GM12878 (cell line): Measurements from ENCODE around the gene TTL.

Source experiments
- EP300 ChIP-seq, 2 experiments: fragments of 150-350 bp in 1 of 2; IDR thresholded peaks; 2 replicates each; pipeline ENCODE4 v1.6.1; 2011 to 2012; ENCODE audit warnings: low read depth in 2 of 2, low read length in 2 of 2, borderline replicate concordance in 1 of 2, improper control_type of control experiment in 1 of 2, inconsistent platforms in 1 of 2; ENCODE audit not compliant: control insufficient read depth in 1 of 2
- TF ChIP-seq, protein P1 (sequence below): fragments of 450-650 bp; formaldehyde crosslinking; IDR thresholded peaks from 2 replicates; pipeline ENCODE4 v1.4.0; 2020; ENCODE audit warnings: mild to moderate bottlenecking, moderate library complexity
- TF ChIP-seq, protein P2 (sequence below), 3 experiments: IDR thresholded peaks in 2 of 3; conservative IDR thresholded peaks in 1 of 3; 2 replicates each; pipeline ENCODE4 v1.5.1; 2011; ENCODE audit warnings: low read depth in 3 of 3, low read length in 3 of 3, mild to moderate bottlenecking in 3 of 3, control low read depth in 2 of 3, moderate library complexity in 2 of 3, inconsistent platforms in 1 of 3, mixed read lengths in 1 of 3; ENCODE audit not compliant: control insufficient read depth in 2 of 3, insufficient read depth in 1 of 3; ENCODE audit errors: extremely low read depth in 1 of 3
- TF ChIP-seq, protein P3 (sequence below): fragments of 450-650 bp; IDR thresholded peaks from 2 replicates; pipeline ENCODE4 v1.6.1; 2016; ENCODE audit warnings: mild to moderate bottlenecking, moderate library complexity, borderline replicate concordance

DNA sequence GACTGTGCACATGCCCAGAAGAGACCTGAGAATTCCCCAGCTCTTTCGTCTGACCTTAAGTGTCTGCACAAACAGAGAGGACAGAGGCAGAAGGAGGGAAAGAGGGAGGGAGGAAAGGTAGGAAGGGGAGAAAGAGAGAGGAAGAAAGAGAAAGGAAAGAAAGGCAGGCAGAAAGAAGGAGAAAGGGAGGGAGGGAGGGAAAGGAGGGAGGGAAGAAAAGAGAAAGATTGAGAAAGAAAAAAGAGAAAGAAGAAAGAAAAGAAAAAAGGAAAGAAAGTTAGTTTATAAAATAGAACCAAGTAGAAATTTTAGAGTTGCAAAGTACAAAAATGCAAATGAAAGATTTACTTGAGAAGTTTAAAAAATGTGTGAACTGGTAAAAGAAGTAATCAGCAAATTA lies 52.9 kb downstream of the TTL start:
- no peak for TF ChIP-seq EP300 (IDR thresholded peaks at IDR 0.05; ENCODE audit: borderline replicate concordance in 1 of 2, control insufficient read depth in 1 of 2, low read depth in 2 of 2, low read length in 2 of 2)
- TF ChIP-seq, protein P1, sequence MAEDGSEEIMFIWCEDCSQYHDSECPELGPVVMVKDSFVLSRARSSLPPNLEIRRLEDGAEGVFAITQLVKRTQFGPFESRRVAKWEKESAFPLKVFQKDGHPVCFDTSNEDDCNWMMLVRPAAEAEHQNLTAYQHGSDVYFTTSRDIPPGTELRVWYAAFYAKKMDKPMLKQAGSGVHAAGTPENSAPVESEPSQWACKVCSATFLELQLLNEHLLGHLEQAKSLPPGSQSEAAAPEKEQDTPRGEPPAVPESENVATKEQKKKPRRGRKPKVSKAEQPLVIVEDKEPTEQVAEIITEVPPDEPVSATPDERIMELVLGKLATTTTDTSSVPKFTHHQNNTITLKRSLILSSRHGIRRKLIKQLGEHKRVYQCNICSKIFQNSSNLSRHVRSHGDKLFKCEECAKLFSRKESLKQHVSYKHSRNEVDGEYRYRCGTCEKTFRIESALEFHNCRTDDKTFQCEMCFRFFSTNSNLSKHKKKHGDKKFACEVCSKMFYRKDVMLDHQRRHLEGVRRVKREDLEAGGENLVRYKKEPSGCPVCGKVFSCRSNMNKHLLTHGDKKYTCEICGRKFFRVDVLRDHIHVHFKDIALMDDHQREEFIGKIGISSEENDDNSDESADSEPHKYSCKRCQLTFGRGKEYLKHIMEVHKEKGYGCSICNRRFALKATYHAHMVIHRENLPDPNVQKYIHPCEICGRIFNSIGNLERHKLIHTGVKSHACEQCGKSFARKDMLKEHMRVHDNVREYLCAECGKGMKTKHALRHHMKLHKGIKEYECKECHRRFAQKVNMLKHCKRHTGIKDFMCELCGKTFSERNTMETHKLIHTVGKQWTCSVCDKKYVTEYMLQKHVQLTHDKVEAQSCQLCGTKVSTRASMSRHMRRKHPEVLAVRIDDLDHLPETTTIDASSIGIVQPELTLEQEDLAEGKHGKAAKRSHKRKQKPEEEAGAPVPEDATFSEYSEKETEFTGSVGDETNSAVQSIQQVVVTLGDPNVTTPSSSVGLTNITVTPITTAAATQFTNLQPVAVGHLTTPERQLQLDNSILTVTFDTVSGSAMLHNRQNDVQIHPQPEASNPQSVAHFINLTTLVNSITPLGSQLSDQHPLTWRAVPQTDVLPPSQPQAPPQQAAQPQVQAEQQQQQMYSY (CRISPR knock-in tag): no peak
- TF ChIP-seq, protein P2, sequence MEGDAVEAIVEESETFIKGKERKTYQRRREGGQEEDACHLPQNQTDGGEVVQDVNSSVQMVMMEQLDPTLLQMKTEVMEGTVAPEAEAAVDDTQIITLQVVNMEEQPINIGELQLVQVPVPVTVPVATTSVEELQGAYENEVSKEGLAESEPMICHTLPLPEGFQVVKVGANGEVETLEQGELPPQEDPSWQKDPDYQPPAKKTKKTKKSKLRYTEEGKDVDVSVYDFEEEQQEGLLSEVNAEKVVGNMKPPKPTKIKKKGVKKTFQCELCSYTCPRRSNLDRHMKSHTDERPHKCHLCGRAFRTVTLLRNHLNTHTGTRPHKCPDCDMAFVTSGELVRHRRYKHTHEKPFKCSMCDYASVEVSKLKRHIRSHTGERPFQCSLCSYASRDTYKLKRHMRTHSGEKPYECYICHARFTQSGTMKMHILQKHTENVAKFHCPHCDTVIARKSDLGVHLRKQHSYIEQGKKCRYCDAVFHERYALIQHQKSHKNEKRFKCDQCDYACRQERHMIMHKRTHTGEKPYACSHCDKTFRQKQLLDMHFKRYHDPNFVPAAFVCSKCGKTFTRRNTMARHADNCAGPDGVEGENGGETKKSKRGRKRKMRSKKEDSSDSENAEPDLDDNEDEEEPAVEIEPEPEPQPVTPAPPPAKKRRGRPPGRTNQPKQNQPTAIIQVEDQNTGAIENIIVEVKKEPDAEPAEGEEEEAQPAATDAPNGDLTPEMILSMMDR (IDR thresholded peaks at IDR 0.05 in 2 of 3, conservative IDR thresholded peaks at IDR 0.05 in 1 of 3; ENCODE audit: control insufficient read depth in 2 of 3, extremely low read depth in 1 of 3, insufficient read depth in 1 of 3, low read depth in 3 of 3, low read length in 3 of 3): no peak
- TF ChIP-seq, protein P3, sequence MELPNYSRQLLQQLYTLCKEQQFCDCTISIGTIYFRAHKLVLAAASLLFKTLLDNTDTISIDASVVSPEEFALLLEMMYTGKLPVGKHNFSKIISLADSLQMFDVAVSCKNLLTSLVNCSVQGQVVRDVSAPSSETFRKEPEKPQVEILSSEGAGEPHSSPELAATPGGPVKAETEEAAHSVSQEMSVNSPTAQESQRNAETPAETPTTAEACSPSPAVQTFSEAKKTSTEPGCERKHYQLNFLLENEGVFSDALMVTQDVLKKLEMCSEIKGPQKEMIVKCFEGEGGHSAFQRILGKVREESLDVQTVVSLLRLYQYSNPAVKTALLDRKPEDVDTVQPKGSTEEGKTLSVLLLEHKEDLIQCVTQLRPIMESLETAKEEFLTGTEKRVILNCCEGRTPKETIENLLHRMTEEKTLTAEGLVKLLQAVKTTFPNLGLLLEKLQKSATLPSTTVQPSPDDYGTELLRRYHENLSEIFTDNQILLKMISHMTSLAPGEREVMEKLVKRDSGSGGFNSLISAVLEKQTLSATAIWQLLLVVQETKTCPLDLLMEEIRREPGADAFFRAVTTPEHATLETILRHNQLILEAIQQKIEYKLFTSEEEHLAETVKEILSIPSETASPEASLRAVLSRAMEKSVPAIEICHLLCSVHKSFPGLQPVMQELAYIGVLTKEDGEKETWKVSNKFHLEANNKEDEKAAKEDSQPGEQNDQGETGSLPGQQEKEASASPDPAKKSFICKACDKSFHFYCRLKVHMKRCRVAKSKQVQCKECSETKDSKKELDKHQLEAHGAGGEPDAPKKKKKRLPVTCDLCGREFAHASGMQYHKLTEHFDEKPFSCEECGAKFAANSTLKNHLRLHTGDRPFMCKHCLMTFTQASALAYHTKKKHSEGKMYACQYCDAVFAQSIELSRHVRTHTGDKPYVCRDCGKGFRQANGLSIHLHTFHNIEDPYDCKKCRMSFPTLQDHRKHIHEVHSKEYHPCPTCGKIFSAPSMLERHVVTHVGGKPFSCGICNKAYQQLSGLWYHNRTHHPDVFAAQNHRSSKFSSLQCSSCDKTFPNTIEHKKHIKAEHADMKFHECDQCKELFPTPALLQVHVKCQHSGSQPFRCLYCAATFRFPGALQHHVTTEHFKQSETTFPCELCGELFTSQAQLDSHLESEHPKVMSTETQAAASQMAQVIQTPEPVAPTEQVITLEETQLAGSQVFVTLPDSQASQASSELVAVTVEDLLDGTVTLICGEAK: no peak
